ENCODE data around the gene ZNF850. TPM values are rescaled to one million over a fixed set of nuclear protein-coding genes. Genes with fewer than 3 reads are reported as not detected.
A peak's percentile ranks its signal among the peaks of the same experiment; 100 is the strongest.

Gene ZNF850
- total and polyA plus RNA-seq, 9 of the 15 experiments (the other 6 are each of a cell fraction or from before 2014, with no cell fraction given): 1.2 to 13.0 (median 5.9) TPM

- TF ChIP-seq AFF1 (IDR thresholded peaks at IDR 0.05; ENCODE audit: low read depth in 1 of 2, partially characterized antibody in 2 of 2) (no peak), U2AF2 (optimal IDR thresholded peaks at IDR 0.05; ENCODE audit: low read depth, low read length) (no peak), PHB2 (IDR thresholded peaks at IDR 0.05; ENCODE audit: low read depth) (no peak), ZFP1 (CRISPR knock-in tag; IDR thresholded peaks at IDR 0.05) (no peak), KLF1 (tag; IDR thresholded peaks at IDR 0.05) (no peak), NFE2L1 (tag; IDR thresholded peaks at IDR 0.05; ENCODE audit: borderline replicate concordance, low read depth) (no peak), HNRNPH1 (optimal IDR thresholded peaks at IDR 0.05; ENCODE audit: low read depth, low read length) (no peak), PHF21A (IDR thresholded peaks at IDR 0.05; ENCODE audit: borderline replicate concordance, low read depth) (no peak), MCM5 (IDR thresholded peaks at IDR 0.05; ENCODE audit: low read depth) (no peak), CBX8 (IDR thresholded peaks at IDR 0.05; ENCODE audit: borderline replicate concordance, extremely low read depth, low read depth, low read length, poor library complexity, severe bottlenecking) (no peak), COPS2 (conservative IDR thresholded peaks at IDR 0.05) (no peak), MYC (IDR thresholded peaks at IDR 0.05; ENCODE audit: low read depth, low read length) (no peak), MYC (CRISPR knock-in tag; IDR thresholded peaks at IDR 0.05; ENCODE audit: borderline replicate concordance, low read depth) (no peak), GABPA (tag; conservative IDR thresholded peaks at IDR 0.05; ENCODE audit: low read depth) (peak; percentile 49; the same call in 1 of the 2 replicates), GATAD2B (IDR thresholded peaks at IDR 0.05; ENCODE audit: borderline replicate concordance) (no peak), ZFP36 (IDR thresholded peaks at IDR 0.05; ENCODE audit: low read depth, low read length, partially characterized antibody) (no peak), ASH1L (IDR thresholded peaks at IDR 0.05; ENCODE audit: borderline replicate concordance, low read depth, partially characterized antibody) (peak; percentile 57), ZNF134 (CRISPR knock-in tag; conservative IDR thresholded peaks at IDR 0.05) (peak; percentile 51), MEIS2 (IDR thresholded peaks at IDR 0.05; ENCODE audit: partially characterized antibody) (no peak), ETV5 (CRISPR knock-in tag; IDR thresholded peaks at IDR 0.05; ENCODE audit: low read depth) (no peak), SMARCB1 (IDR thresholded peaks at IDR 0.05; ENCODE audit: insufficient read length, low read depth) (no peak), ZNF707 (CRISPR knock-in tag; conservative IDR thresholded peaks at IDR 0.05) (no peak), TCFL5 (CRISPR knock-in tag; conservative IDR thresholded peaks at IDR 0.05) (no peak), PRMT5 (CRISPR knock-in tag; IDR thresholded peaks at IDR 0.05) (no peak), FOXA3 (CRISPR knock-in tag; conservative IDR thresholded peaks at IDR 0.05 in 1 of 2, IDR thresholded peaks at IDR 0.05 in 1 of 2) (no peak)
Observed at GRCh38 chr19:36771261-36772231, 1.1 kb downstream of the ZNF850 start (continued).

Measured in K562 (cell line).